Ishikawa (cell line): ENCODE measurements around the gene PRRT4.

Experiments
- CEBPB ChIP-seq: IDR thresholded peaks from 2 replicates; pipeline ENCODE4 v1.6.1; 2012
- CREB1 ChIP-seq: IDR thresholded peaks from 2 replicates; pipeline ENCODE4 v1.6.1; 2012; ENCODE audit warnings: low read depth
- EGR1 ChIP-seq: IDR thresholded peaks from 2 replicates; pipeline ENCODE4 v1.6.1; 2012
- EP300 ChIP-seq: IDR thresholded peaks from 2 replicates; pipeline ENCODE4 v1.6.1; 2012; ENCODE audit warnings: borderline replicate concordance
- FOXM1 ChIP-seq: IDR thresholded peaks from 2 replicates; pipeline ENCODE4 v1.6.1; 2012; ENCODE audit warnings: low read depth, borderline replicate concordance
- MAX ChIP-seq: IDR thresholded peaks from 2 replicates; pipeline ENCODE4 v1.6.1; 2012
- NFIC ChIP-seq: IDR thresholded peaks from 2 replicates; pipeline ENCODE4 v1.6.1; 2012
- RAD21 ChIP-seq: IDR thresholded peaks from 2 replicates; pipeline ENCODE4 v1.6.1; 2012; ENCODE audit warnings: low read depth
- REST ChIP-seq: IDR thresholded peaks from 2 replicates; pipeline ENCODE4 v1.6.1; 2012; ENCODE audit warnings: low read depth, mild to moderate bottlenecking
- TAF1 ChIP-seq: IDR thresholded peaks from 2 replicates; pipeline ENCODE4 v1.6.1; 2012; ENCODE audit warnings: low read depth, mild to moderate bottlenecking
- TCF12 ChIP-seq: IDR thresholded peaks from 2 replicates; pipeline ENCODE4 v1.6.1; 2012; ENCODE audit warnings: low read depth
- TEAD4 ChIP-seq: IDR thresholded peaks from 2 replicates; pipeline ENCODE4 v1.6.1; 2012
- USF1 ChIP-seq: IDR thresholded peaks from 2 replicates; pipeline ENCODE4 v1.6.1; 2012
- YY1 ChIP-seq: IDR thresholded peaks from 2 replicates; pipeline ENCODE4 v1.6.1; 2012; ENCODE audit warnings: low read depth
- ZBTB7A ChIP-seq: IDR thresholded peaks from 2 replicates; pipeline ENCODE4 v1.6.1; 2012; ENCODE audit warnings: low read depth

PRRT4 gene

GRCh38 chr7:128309976-128310375 is 51.5 kb downstream of the PRRT4 start:
- TF ChIP-seq TAF1 = no peak
- no peak for TF ChIP-seq FOXM1
- no peak for TF ChIP-seq TEAD4
- TF ChIP-seq CEBPB = no peak
- no peak for TF ChIP-seq ZBTB7A
- no peak for TF ChIP-seq TCF12
- TF ChIP-seq EP300 = no peak
- TF ChIP-seq EGR1 = no peak
- no peak for TF ChIP-seq CREB1
- TF ChIP-seq RAD21 = no peak
- TF ChIP-seq YY1 = no peak
- TF ChIP-seq USF1 = no peak
- TF ChIP-seq NFIC = no peak
- no peak for TF ChIP-seq MAX
- no peak for TF ChIP-seq REST

GRCh38 chr7:128309124-128309523 is 52.4 kb downstream of the PRRT4 start:
- TF ChIP-seq YY1 = no peak
- no peak for TF ChIP-seq EP300
- TF ChIP-seq USF1 = no peak
- no peak for TF ChIP-seq CEBPB
- TF ChIP-seq ZBTB7A = no peak
- TF ChIP-seq RAD21 = no peak
- no peak for TF ChIP-seq TAF1

GRCh38 chr7:128307061-128307460 is 54.4 kb downstream of the PRRT4 start:
- TF ChIP-seq RAD21 (no peak), MAX (no peak), USF1 (no peak), EP300 (no peak), CEBPB (no peak), EGR1 (no peak), TCF12 (no peak), CREB1 (no peak), TEAD4 (no peak), ZBTB7A (no peak), REST (no peak), FOXM1 (no peak), NFIC (no peak)

- TF ChIP-seq YY1 = no peak
- TF ChIP-seq RAD21 = no peak
- no peak for TF ChIP-seq FOXM1
- TF ChIP-seq CREB1 = no peak
- TF ChIP-seq CEBPB = no peak
- TF ChIP-seq NFIC = no peak
- TF ChIP-seq EP300 = no peak
- no peak for TF ChIP-seq ZBTB7A
- no peak for TF ChIP-seq TCF12
- TF ChIP-seq TEAD4 = no peak
- TF ChIP-seq MAX = no peak
- TF ChIP-seq USF1 = no peak
- no peak for TF ChIP-seq EGR1
Measured at GRCh38 chr7:128304212-128304611, 57.3 kb downstream of the PRRT4 start.

- no peak for TF ChIP-seq ZBTB7A
- no peak for TF ChIP-seq YY1
- TF ChIP-seq RAD21 = no peak
- no peak for TF ChIP-seq EGR1
- TF ChIP-seq CREB1 = no peak
- TF ChIP-seq TAF1 = no peak
- no peak for TF ChIP-seq TEAD4
- TF ChIP-seq CEBPB = no peak
- no peak for TF ChIP-seq MAX
Measured at GRCh38 chr7:128303643-128304042, 57.8 kb downstream of the PRRT4 start.
